Occipital lobe (tissue), 2 donors: ENCODE results near the gene TTLL5. TPM values are rescaled to one million over a fixed set of nuclear protein-coding genes. Genes with fewer than 3 reads are reported as not detected.
"Not testable (repeated sequence)": the region's sequence is repeated elsewhere in the genome, so short reads cannot be mapped to it uniquely, and the experiment has no call there.

Experiments
- DNase-seq: peaks from one replicate; lab custom pipeline; 2025; lab: John Stamatoyannopoulos, UW
- total RNA-seq: library from RNA; depleted of rRNA; stranded (reverse); fragments of >200 nt; gene quantifications from one replicate; pipeline ENCODE4 v1.2.3, GENCODE V29; 2014

Gene TTLL5
- total RNA-seq, 1 donor from 2014 or later, result 36.7 TPM

- DNase-seq, result no peak
Measured at GRCh38 chr14:75829316-75829715, 168.3 kb downstream of the TTLL5 start.

DNA sequence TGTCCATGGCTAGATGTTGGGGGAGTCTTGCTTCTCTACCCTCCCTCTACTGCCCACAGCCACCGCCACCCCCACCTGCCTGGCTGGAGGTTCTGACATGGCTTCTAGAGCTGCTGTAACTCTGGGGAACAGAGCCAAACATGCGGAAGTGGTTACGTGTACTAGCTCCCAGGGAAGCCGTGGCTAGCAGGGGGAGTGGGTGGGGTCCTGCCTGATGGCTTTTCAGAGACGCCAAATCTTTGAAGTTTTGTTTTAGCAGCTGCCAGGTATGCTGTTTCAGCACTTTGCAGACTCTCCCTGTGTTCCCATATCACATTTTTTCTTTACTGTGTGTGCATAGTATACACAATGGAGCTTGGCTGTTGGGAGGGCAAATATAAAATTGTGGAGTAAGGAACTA, 170.4 kb downstream of the TTLL5 start:
- no peak for DNase-seq

DNA sequence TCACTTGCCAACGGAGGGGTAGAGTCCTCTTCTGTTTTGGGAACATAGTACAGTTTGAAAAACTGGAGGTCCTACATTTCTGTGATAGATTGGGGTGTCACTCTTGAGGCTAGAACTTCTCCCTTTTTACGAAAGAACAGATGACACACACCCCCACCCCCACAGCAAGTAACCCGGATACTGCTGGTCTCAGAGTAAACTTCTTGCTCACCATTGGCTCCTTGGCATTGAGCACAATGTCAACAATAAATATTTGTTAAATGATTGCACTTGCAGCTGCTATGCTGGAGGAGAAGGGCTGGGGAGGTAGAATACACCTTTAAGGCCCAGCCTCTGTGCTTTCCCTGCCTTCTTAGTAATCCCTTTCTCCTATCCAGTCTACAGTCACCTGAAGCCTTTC, 170.9 kb downstream of the TTLL5 start:
- no peak for DNase-seq

- DNase-seq, result no peak
Measured at GRCh38 chr14:75832621-75833297, 171.7 kb downstream of the TTLL5 start.

DNA sequence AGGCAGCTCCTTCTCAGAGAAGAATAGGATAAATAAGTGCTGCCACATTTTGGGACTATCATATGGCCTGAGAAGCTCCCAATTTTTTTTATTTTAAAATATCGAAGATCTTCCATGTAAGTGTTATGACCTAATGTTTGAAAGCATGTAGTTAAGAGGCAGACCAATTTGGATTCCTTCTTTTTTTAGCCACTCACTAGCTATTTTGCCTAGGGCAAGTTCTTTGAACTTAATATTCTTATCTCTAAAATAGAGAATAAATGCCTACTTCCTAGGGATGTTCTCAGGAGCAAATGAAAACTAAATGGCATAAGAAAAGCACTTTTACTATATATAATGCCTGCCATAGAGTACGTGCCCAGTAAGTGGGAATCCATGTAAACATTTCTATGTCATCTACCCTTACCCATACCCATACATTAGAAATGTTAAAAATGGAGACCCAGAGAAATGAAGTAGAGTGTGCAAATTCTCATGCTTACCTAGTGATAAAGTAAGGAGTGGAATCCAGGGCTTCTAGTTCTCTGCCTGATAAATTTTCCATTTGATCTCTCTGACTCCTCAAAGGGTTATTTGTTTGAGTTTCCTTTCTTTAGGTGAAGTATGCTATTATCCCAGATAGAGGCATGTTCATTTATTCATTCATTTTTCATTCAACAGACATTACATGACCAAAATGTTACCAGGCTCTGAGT, 172.4 kb downstream of the TTLL5 start:
- no peak for DNase-seq

- DNase-seq, result no peak
Measured at GRCh38 chr14:75835156-75835725, 174.2 kb downstream of the TTLL5 start.

GRCh38 chr14:75835737-75836136, 174.7 kb downstream of the TTLL5 start:
- no peak for DNase-seq

DNA sequence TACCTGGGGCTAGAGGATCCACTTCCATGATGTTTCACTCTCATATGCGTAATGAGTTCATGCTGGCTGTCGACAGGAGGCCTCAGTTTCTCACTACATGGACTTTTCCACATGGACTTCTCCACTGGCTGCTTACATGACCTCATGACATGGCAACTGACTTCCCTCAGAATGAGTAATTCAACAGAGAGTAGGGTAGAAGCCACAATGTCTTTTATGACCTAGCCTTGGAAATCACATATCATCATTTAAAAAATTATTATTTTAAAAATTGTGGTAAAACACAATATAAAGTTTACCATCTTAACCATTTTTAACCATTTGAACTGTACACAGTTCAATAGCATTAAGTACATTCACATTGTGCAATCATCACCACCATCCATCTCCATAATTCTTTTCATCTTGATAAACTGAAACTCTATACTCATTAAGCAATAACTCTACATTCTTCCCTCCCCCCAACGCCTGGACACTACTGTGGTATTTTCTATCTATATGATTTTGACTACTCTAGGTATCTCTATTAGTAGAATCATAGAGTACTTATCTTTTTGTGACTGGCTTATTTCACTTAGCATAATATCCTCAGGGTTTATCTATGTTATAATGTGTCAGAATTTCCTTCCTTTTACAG, 176.2 kb downstream of the TTLL5 start:
- DNase-seq, result no peak

- no peak for DNase-seq
Measured at GRCh38 chr14:75840911-75841310, 179.9 kb downstream of the TTLL5 start.

DNA sequence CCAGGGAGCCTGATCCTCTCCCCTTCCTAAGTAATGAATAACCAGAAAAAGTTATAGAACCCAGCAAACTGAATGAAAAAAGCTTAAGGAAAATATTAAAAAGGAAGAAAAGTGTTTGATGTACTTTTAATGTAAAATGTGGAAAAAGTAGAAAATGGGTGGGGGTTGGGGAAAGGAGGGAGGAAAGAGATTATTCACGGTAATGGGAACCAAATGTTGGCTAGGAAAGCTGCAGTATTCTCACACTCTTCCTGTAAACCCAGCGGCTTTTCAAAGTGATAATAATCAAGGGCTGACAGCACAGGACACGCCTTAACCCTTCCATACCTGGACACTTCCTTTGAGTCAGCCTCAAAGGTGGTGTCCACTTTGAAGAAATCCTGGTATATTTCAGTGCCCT, 181.5 kb downstream of the TTLL5 start:
- no peak for DNase-seq

- DNase-seq, result no peak
Measured at GRCh38 chr14:75844486-75844885, 183.4 kb downstream of the TTLL5 start.

- DNase-seq, result no peak
Measured at GRCh38 chr14:75845136-75845804, 184.2 kb downstream of the TTLL5 start.

DNA sequence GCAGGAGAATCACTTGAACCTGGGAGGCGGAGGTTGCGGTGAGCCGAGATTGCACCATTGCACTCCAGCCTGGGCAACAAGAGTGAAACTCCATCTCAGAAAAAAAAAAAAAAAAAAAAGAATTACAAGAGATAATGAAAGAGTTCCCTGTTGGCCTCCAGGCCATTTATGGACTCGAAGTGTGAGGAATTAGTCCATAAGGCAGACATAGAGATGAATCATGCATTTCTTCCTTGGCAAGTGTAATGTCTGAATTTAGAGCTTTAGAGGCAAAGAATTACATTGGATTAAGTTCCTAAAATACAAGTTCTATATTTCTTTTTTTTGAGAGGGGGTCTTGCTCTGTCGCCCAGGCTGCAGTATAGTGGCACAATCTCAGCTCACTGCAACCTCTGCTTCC, 185.6 kb downstream of the TTLL5 start:
- DNase-seq, result not testable (repeated sequence)

DNA sequence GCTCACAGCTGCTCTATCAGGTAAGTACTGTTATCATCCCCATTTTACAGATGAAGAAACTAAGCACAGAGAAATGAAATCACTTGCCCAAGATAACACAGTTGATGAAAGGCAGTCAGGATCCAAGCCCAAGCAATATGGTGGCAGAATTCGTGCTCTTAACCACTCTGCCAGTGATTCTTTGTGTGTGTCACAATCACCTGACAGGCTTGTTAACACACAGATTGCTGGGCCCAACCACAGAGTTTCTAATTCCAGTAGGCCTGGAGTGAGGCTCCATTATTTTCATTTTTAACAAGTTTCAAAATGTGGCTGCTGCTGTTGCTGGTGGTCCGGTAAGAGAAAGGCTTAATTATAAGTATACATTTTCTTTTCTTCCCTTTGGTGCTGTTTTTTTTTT, 186.5 kb downstream of the TTLL5 start:
- no peak for DNase-seq

GRCh38 chr14:75848167-75848913, 187.3 kb downstream of the TTLL5 start:
- DNase-seq, result no peak

DNA sequence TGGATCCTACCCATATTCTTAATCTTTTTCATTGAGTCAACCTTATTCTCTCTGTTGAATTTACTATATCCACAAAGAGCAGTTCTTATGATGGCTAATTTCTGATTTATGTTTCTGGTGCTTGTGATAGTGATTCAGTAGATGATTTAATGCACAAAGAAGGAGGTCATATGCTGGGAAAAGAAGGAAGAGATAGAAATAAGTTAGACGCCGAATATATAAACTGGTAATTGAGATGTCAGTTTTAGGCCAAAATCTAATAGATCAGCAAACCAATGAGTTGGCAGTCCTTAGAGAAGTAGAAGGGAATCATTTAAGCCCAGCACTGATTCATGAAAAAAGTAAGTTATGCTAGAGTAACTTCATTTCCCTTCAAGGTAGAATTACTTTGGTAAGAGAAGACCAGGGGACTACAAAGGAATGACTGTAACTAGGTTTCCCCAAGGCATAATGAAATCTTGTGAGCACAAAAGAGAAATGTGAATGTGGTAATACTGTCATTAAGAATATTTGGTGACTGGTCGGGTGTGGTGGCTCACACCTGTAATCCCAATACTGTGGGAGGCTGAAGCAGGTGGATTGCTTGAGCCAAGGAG, 188.4 kb downstream of the TTLL5 start:
- DNase-seq, result no peak

DNA sequence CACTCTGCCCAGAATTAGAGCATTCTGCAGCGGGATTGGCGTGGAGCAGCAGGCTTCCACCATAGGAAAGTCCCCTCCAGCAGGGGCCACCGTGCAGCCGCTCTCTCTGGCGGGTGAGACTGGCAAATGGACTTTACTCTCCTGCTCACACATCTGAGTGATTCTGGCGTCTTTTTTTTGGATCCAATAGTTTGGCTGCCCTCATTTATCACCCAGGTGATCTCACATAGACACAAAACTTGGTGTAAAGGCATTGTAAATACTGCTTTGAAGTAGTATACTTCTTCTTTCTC, 190.5 kb downstream of the TTLL5 start:
- DNase-seq, result no peak

DNA sequence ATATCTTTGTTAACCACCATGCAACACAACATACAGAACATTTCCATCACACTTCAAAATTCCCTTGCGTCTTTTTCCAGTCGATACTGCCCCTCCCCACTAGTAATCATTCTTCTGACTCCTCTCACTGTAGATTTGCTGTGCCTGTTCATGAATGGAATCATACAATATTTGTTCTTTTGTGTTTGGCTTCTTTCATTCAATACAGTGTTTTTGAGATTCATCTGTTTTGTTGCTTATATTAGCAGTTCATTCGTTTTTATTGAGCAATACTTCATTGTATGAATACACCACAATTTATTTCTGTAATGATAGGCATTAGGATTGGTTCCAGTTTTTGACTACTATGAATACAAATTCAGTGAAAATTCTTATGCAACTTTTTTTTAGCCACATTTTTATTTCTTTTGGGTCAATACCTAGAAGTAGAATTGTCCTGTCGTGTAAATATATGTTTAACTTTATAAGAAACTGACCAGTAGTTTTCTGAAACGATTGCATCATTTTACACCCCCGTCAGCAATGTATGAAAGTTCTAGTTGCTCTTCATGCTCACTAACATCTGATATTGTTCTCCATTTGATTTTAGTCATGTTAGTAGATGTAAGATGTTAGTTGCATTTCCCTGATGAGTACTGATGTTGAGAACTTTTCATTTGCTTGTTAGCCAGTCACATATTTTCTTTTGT, 193.2 kb downstream of the TTLL5 start:
- no peak for DNase-seq

- no peak for DNase-seq
Measured at GRCh38 chr14:75857199-75857598, 196.2 kb downstream of the TTLL5 start.

- no peak for DNase-seq
Measured at GRCh38 chr14:75858362-75858761, 197.3 kb downstream of the TTLL5 start.
